Neural progenitor cell (in vitro differentiated cells): ENCODE measurements around the gene CCNC.

Experiments used
- CTCF ChIP-seq: fragments of 200-600 bp; sonication (generic); IDR thresholded peaks from 2 replicates; pipeline ENCODE4 v1.5.1; 2017; ENCODE audit warnings: antibody characterized with exemption, mild to moderate bottlenecking
- EZH2 ChIP-seq: fragments of 200-600 bp; sonication (generic); IDR thresholded peaks from 2 replicates; pipeline ENCODE4 v1.6.1; 2017; ENCODE audit warnings: antibody characterized with exemption, mild to moderate bottlenecking, moderate library complexity
- EZH2phosphoT487 ChIP-seq: fragments of 200-600 bp; sonication (generic); IDR thresholded peaks from 2 replicates; pipeline ENCODE4 v1.6.1; 2017; ENCODE audit warnings: antibody characterized with exemption

DNA sequence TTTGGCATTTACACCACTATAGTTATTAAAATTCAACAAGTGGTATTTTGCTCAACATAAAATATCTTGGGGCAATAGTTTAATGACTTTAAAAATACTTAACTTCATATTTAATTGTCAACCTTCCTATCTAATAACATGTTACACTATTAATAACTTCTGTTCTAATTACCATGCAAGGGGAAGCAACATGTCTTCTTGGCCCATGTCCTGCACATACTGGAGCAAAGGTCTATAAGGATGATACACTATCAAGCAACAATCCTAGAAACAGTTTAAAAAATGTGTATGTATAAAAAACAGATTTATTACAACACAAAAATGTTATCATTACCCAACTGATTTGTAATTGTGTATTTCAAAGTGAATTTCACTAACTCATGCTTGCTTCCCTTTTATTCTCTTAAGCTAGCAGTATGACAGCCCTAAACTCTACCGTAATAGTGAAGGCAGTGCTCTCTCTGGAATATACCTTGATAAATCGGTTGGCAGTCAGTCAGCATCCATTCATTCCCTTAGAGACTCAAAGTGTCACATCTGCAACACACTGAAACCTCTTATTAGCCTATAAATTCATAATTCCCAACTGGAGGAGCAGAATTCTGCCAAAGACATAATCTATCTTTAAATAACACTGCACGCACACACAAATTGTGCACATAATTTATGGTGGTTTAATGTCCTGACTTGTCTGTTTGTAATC, 18.3 kb downstream of the CCNC start:
- TF ChIP-seq CTCF, result no peak
- no peak for TF ChIP-seq EZH2
- TF ChIP-seq EZH2phosphoT487, result no peak
